GM21447 (cell line): Measurements from ENCODE around the gene MATN4.
"Not testable (repeated sequence)": the region's sequence is repeated elsewhere in the genome, so short reads cannot be mapped to it uniquely, and the experiment has no call there.

Source experiments
- ATAC-seq: cut with Tn5 transposase; IDR thresholded peaks from one replicate; pipeline ENCODE4 v1.9.1; 2021; ENCODE audit not compliant: unreplicated experiment

MATN4 gene, protein sequence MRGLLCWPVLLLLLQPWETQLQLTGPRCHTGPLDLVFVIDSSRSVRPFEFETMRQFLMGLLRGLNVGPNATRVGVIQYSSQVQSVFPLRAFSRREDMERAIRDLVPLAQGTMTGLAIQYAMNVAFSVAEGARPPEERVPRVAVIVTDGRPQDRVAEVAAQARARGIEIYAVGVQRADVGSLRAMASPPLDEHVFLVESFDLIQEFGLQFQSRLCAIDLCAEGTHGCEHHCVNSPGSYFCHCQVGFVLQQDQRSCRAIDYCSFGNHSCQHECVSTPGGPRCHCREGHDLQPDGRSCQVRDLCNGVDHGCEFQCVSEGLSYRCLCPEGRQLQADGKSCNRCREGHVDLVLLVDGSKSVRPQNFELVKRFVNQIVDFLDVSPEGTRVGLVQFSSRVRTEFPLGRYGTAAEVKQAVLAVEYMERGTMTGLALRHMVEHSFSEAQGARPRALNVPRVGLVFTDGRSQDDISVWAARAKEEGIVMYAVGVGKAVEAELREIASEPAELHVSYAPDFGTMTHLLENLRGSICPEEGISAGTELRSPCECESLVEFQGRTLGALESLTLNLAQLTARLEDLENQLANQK

DNA sequence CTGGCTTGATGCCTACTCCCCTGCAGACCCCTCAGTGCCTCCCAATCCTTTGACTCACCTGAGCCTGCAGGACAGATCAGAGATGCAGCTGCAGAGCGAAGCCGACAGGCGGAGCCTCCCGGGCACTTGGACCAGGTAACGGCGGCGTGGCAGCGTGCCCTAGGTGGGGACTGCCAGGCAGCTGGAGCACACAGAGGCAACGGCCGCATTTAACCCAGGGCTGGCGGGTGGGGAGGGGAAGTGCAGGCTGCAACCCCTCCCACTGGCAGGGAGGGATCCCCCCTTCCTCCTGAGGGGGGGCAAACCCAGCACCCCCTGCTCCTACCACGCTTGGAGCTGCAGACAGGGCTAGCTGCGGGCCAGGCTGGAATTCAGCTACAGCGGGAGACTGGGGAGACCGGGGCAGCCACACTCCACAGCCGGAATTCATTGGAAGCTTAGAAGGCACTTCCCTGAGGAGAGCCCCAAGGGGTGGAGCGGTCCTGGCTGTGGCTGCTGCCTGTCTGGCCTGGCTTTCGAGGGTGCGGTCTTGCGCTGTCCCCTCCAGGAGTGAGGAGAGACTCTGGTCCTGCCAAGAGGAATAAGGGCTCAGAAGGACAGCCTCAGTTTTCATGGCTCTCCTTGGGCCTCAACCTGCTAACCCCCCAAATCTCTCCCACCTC lies at the start of gene MATN4:
Gene MATN4, minus strand, starts transcription at position 183 of the 662 bp plus-strand sequence. CDS start 2,717 bp downstream, outside the sequence.
- ATAC-seq = no peak

DNA sequence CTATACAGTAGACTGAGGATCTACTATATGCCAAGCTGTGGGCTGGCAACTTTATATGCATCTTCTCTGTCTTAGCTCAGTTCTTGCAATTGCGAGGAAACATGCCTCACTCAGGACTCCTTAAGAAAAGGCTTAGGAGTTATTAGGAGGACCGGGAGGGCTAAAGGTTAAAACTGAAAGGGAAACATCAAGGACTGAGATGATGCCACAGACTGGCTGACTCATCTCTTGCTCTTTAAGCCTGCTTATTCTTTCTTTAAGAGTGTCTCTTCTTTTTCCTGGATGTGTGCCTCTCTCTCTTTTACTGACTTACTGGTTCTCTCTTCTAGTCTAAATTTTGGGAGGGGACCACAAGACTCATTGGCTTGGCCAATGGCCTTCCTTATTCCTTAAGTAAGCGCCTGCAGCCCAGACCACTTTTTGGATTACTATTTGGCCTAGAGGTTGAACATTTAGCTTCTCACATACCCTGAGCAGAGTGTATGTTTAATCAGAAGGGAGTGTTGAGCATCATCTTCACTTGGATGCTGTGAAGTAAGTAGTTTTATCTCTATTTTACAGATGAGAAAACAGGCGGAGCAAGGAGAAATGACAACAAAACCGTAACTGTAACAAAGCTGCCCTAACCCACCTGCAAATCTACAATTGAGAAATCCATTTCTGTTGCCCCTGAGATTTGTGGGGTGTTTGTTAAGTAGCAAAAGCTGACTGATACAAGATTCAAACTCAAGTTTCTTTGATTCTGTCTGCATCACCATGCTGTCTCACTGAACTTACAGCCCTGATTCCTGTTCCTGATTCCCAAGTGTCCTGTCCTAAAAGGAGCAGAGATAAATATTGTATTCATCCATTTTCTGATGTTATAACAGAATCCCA lies 47.3 kb upstream of the MATN4 start:
- no peak for ATAC-seq

DNA sequence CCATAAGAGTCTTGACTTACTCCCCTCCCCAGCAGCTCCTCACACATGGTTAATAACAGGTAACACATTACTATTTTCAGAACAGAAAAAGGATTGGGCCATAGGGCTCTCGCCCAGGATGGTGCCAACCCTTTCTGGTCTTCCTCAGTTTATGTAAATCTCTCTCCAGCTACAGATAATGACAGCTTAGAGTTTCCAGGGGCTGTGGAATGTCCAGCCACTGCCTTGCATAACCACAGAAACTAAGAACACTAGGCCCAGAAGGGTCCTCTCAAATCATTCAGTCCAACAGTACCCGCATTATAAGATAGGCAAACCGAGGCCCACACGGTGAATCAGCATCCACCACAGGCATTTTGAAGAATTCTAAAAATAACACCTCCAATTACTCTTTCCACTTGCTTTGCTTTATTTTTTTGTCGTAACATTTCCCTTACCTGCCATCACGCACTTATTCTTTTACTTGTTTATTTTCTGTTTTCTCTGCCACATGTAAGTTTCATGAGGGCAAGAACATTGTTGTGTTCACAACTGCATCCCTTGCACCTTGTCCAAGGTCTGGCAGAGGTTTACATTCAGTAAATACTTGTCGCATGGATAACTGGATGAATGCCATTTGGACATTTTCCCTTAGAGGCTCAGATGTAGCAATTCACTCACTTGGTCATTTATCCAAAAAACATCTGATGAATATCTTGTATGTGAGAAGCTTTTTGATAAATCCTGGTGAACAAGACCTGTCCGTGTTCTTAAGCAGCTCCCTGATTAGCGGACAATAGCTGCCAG lies 46.5 kb upstream of the MATN4 start:
- ATAC-seq = no peak

DNA sequence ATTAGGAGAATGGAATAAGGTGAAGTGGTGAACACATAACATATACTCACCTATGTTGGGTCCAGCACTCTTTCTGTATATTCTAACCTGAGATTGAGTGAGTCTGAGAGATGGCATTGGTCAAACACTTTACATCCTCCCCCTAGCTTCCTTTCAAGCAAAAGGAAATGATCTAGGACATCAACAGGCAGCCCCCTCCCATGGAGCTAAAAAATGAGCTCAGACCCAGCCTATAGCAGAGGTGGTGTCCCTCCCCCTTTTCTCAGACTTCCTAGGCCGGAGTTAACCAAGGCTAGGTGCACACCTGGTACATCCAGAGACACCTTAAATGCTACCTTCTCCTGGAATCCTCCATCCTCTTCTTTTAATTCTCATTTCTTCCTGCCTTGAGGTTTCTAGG lies 45.6 kb upstream of the MATN4 start:
- ATAC-seq = no peak

DNA sequence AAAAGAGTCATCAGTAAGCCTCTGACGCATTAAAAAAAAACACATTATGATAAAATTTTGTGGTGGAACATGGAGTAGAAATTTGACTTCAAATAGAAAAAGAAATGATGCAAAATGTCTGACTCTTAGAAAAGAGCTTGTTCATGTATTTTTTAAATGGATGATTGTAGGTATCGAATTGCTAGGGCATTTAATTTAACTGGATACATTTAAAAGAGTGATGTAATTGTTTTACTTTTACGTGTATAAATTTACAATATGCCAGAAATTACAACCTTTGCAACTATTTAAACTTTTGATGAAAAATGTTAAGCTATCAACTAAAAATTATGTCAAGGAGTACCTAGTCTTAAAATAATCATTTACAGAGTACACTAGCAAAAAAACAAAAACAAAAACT lies 44.6 kb upstream of the MATN4 start:
- no peak for ATAC-seq

DNA sequence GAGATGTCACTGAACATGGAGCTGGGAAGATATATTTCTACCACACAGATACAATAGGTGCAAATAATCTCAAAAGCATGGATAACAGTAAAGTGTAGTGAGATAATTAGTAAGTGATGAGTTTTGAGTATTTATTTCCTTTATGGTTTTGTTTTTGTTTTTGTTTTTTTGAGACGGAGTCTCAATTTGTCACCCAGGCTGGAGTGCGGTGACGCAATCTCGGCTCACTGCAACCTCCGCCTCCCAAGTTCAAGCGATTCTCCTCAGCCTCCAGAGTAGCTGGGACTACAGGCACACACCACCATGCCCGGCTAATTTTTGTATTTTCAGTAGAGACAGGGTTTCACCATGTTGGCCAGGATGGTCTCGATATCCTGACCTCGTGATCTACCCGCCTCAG lies 42.7 kb upstream of the MATN4 start:
- ATAC-seq = not testable (repeated sequence)

DNA sequence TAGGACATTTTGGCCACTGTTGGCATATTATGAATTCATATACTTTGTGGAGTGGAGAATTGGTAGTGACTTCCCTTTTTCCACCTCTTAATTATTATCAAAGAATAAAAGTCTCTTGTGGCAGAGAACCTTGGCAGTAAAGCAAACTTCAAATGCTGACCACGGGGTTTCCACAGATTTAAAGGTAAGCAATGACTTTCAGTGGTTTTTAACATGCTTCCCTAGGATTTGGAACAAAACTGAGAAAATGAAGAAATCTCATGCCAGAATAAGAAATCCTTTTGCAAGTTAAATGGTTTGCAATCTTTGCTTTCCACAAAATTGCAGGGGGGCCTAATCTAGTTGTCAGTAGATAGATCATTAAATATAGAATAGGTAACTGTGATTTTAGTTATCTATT lies 42.1 kb upstream of the MATN4 start:
- no peak for ATAC-seq

DNA sequence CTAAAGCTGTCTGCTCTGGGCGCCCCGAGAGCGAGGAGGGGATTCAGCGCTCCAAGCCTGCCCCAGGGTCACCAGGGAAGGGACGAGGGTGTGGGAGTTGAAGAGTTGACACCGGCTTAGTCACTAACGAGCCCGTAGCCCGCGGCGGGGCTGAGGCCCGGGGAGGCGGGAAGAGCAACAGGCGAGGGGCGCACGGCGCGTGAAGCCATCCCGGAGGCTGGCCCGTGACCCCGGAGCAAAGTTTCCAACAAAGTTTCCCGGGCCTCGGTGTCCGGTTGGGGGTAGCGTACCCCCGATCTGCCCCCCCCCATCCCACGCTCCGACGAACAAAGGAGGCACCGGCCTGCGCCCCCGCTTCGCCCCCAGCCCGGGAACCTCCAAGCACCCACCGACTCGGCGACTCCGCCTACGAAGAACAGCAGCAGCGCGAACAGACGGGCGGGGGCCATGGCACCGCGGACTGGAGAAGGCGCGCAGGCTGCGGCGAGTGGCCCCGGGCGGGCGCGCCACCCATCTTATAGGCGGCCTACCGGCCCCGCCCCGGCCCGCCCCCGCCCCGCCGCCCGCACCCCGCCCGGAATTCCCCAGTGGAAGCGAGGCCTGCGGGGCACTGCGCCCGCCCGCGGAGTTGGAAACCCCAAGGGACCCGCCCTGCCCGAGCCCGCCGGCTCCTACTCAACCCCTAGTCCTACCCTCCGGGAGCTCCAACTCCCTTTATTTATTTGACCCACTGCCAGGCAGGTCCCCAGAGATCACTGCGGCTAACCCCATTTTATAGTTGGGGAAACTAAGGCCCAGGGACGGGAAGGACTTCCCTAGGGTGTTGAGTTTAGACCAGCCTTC lies 40.1 kb upstream of the MATN4 start, which contains the start of gene SDC4:
Gene SDC4, minus strand, starts transcription at position 489 of the 843 bp plus-strand sequence. Its CDS starts 40 bp downstream, at position 449.
- ATAC-seq = no peak

DNA sequence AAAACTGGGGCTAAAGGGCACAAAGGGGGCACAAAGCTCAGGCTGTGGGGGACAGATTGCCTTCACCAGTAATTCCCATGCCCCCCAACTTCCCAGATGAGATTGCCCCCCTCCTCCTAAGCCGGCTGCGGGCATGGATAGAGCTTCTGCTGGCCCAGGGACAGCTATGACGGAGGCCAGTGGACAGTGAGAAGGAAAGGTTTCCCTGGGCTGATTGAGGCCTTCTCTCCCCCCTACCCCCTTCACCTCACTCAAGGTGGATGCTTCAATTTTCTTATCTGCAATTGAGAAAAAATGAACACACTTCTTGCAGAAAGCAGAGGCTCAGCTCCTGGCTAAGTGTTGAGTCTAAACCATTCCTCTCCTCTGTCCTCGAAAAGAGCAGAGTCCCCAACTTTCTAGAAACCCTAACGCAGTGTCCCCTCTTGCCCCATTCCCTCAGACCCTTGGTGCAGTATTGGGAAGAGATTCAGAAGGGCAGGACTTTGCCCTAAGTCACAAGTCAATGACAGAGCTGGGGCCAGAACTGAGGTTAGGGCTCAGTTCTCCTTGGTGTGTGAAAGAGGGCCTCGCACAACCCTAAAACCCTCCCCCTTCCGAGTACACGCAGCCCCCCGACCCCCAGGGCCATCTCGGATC lies 39.3 kb upstream of the MATN4 start:
- no peak for ATAC-seq

DNA sequence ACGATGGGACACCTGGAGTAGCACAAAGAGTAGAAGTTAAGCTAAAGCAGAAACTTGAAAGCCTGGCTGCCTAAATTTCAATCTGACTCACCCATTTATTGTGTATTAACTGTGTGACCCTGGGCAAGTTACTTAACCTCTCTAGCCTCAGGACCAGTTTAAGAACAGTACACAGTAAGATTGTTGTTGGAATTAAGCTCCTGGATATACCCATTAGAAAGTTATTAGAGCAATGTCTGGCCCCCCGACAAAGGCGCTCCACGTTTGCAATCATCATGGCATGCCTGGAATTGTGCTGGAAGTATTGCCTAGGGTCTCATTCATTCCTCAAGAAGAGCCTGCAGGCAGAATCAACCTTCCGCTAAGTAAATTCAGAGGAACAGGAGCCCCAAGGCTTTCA lies 38.8 kb upstream of the MATN4 start:
- ATAC-seq = no peak

DNA sequence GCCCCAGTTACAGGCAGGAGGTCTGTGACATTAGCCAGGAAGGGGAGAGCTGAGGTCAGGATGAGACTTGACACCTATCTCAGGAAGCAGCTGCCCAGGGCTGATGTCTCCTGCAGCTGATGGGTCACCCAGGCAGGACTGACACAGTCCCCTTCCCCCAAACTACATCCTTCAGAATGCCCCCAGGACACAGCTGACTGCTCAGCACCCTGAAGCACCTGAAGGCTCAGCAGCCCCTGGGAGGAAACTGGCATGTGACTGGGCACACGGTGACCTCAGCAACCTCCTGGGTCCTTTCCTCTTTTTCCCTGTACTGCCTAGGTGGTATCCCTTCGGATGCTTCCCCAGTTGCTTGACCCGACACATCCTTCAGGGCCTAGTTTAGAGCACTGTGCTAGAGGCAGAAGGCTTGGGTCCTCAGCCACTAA lies 38.2 kb upstream of the MATN4 start:
- ATAC-seq = no peak

DNA sequence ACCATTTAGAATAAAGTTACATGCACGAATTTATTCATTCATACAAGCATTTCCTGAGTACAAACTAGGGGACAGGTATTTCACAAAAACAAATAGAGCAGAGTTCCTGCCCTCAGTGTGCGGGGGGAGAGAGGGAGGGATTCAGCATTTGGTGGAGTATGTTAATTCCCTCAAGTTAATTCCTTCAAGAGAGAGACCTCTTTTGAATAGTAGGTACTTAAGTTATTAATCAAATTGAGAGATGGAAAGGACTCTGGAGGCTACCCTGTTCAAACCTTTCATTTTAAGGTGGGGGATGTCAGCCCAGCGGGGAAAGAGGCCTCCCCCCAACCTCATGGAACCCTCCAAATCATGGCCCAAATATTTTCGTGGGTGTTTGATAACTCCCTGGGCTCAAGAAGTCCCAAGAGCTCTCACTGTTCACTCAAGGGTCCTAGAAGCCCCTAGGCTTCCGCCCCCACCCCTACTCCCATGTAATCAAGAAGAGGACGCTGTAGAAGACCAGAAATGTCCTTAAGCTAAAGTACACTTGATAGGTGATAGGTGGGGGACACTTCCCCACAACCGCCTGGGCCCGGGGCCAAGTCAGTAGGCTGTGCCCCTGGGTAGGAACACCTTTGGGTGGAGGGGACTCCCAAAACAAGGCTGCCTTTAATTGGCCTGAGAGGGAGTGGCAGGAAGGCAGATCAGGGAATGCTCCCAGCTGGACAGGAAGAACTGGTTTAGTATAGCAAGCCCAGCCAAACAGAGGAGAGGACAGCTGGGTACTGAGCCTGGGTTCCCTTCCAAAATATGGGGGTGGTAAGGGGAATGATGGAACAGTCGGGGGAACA lies 37.2 kb upstream of the MATN4 start:
- no peak for ATAC-seq

DNA sequence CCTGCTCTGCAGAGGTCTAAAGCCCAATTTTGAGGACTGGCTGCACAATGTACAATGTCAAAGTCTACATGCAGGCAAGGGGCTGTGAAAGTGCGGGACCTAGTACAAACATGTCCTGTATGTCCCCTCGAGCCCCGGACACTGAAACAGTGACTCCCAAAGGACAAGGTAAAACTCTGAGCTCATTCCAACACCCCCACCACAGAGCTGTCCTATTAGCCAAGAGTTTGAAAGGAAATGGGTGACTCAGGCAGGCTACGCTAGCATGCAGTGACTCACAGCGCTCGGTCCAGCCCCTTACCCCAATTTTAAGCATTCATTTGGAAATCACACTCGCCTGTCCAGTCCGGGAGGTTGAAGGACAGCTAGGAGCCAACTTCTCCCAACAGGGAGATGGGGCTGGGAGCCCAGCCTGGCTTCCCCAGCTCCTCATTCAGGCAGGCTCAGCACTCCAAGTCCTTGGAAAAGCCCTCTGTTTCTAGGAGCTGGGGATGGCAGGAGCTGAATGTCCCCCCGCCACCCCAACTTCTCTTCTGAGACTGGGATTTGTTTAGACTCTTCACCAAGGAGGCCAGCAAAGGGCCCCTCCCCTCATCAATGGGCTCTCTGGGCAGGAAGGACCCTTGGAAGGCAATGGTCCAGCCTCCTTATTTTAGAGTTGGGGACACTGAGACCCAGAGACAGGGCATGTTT lies 36.2 kb upstream of the MATN4 start:
- no peak for ATAC-seq

DNA sequence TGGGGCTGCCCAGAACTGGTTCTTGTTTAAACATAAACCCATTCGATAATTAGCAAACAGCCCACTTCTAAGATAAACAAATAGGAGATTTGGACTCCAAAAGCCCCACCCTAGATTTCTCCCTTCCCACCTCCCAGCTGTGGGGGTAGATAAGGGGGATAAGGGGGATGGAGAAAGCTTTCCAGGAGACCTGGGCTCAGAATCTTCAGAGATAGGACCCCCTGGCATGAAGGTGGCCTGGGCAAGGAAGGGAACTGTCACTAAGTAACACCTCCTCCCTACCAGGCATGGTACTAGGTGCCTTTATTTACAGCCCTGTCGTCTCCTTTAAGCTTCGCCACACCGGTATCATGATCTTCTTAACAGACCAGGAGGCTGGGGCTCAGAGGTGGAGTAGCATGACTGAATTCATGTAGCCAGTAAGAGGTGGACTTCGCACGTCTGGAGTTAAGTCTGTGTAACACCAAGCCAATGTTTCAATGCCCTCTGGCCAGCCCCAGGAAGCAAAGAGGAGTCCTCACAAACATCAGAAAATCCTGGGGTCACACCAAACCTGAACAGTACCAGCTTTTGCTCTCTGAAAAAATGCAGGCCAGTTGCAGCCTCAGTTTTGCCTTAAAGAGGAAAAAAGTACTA lies 35.6 kb upstream of the MATN4 start:
- no peak for ATAC-seq

DNA sequence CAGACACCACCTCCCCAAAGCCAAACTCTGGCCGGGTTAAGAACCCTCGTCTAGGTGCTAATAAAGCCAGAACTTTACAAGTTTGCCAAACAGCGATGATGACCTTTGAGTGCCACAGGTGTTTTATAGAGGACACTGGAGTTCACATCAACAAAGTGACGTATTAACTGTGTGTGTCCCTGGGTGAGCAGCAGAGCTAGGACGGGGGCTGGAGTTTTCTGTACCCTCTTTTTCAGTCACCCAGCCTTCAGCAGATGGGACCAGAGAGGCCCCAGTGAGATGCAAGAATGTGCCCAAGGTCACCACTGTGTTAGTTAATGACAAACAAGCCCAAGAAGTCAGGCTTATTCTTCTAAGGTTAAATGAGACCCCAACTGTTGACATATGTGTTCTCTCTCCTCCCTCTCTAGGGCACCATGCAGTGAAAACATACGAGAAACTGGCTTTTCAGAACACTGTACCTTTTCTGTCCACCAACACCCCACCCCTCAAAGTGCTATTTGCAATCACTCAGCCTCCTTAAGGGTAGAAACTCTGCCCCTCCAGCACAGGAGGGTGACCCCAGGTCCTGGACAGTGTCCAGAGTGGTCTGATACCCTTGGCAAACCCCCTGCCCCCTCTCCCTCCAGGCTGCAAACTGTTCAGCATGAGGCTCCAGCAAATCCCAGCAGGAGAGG lies 34.9 kb upstream of the MATN4 start:
- no peak for ATAC-seq
